SK-N-MC (cell line): Measurements from ENCODE around the gene PPP4R2.

Experiments
- EZH2 ChIP-seq: fragments of 200-600 bp; sonication (generic); IDR thresholded peaks from one replicate; pipeline ENCODE4 v1.6.1; 2017; ENCODE audit warnings: antibody characterized with exemption
- FOXP2 ChIP-seq: optimal IDR thresholded peaks from 2 replicates; pipeline ENCODE3; 2011; ENCODE audit warnings: mild to moderate bottlenecking, moderate library complexity; ENCODE audit not compliant: insufficient read depth; ENCODE audit errors: extremely low read length, control extremely low read depth
- POLR2AphosphoS5 ChIP-seq: IDR thresholded peaks from 2 replicates; pipeline ENCODE4 v1.6.1; 2012; ENCODE audit warnings: mild to moderate bottlenecking, low read depth, low read length, borderline replicate concordance

- TF ChIP-seq EZH2 (no peak), POLR2AphosphoS5 (no peak), FOXP2 (no peak)
Observed at GRCh38 chr3:73114711-73115110, 118.1 kb downstream of the PPP4R2 start.
